ENCODE measurements around the gene SV2B.

SV2B gene

GRCh38 chr15:91263632-91264531, 163.8 kb downstream of the SV2B start:
- FAIRE-seq = no peak
- no peak for DNase-seq (ENCODE audit: insufficient read length, low spot score)
- no peak for TF ChIP-seq SPI1 (IDR thresholded peaks at IDR 0.05; ENCODE audit: low read depth, low read length)
- no peak for TF ChIP-seq POLR2AphosphoS5 (IDR thresholded peaks at IDR 0.05; ENCODE audit: low read depth, low read length)
- no peak for TF ChIP-seq PAX5 (IDR thresholded peaks at IDR 0.05; ENCODE audit: insufficient read depth, low read length, severe bottlenecking)
- TF ChIP-seq POU2F2 (IDR thresholded peaks at IDR 0.05; ENCODE audit: low read depth, low read length) = no peak
- TF ChIP-seq TAF1 (IDR thresholded peaks at IDR 0.05; ENCODE audit: low read depth, low read length) = no peak
- TF ChIP-seq POLR2A (IDR thresholded peaks at IDR 0.05; ENCODE audit: low read depth, low read length) = no peak

- DNase-seq (ENCODE audit: insufficient read length, low spot score) = no peak
- TF ChIP-seq POLR2A (IDR thresholded peaks at IDR 0.05; ENCODE audit: low read depth, low read length) (no peak), TAF1 (IDR thresholded peaks at IDR 0.05; ENCODE audit: low read depth, low read length) (no peak), POLR2AphosphoS5 (IDR thresholded peaks at IDR 0.05; ENCODE audit: low read depth, low read length) (no peak), PAX5 (IDR thresholded peaks at IDR 0.05; ENCODE audit: insufficient read depth, low read length, severe bottlenecking) (no peak), SPI1 (IDR thresholded peaks at IDR 0.05; ENCODE audit: low read depth, low read length) (no peak), POU2F2 (IDR thresholded peaks at IDR 0.05; ENCODE audit: low read depth, low read length) (no peak)
- FAIRE-seq = no peak
Measured at GRCh38 chr15:91264651-91265351, 164.7 kb downstream of the SV2B start.

GRCh38 chr15:91265416-91265940, 165.4 kb downstream of the SV2B start:
- no peak for TF ChIP-seq POLR2AphosphoS5 (IDR thresholded peaks at IDR 0.05; ENCODE audit: low read depth, low read length)
- no peak for TF ChIP-seq POU2F2 (IDR thresholded peaks at IDR 0.05; ENCODE audit: low read depth, low read length)
- TF ChIP-seq POLR2A (IDR thresholded peaks at IDR 0.05; ENCODE audit: low read depth, low read length) = no peak
- TF ChIP-seq PAX5 (IDR thresholded peaks at IDR 0.05; ENCODE audit: insufficient read depth, low read length, severe bottlenecking) = no peak
- TF ChIP-seq TAF1 (IDR thresholded peaks at IDR 0.05; ENCODE audit: low read depth, low read length) = no peak
- no peak for TF ChIP-seq SPI1 (IDR thresholded peaks at IDR 0.05; ENCODE audit: low read depth, low read length)
- no peak for FAIRE-seq
- DNase-seq (ENCODE audit: insufficient read length, low spot score) = no peak

- DNase-seq (ENCODE audit: insufficient read length, low spot score) = no peak
- no peak for TF ChIP-seq POU2F2 (IDR thresholded peaks at IDR 0.05; ENCODE audit: low read depth, low read length)
- no peak for TF ChIP-seq PAX5 (IDR thresholded peaks at IDR 0.05; ENCODE audit: insufficient read depth, low read length, severe bottlenecking)
- no peak for TF ChIP-seq POLR2A (IDR thresholded peaks at IDR 0.05; ENCODE audit: low read depth, low read length)
- no peak for TF ChIP-seq POLR2AphosphoS5 (IDR thresholded peaks at IDR 0.05; ENCODE audit: low read depth, low read length)
- TF ChIP-seq TAF1 (IDR thresholded peaks at IDR 0.05; ENCODE audit: low read depth, low read length) = no peak
- FAIRE-seq = no peak
Measured at GRCh38 chr15:91268510-91268909, 168.5 kb downstream of the SV2B start.

GRCh38 chr15:91270747-91271146, 170.7 kb downstream of the SV2B start:
- no peak for FAIRE-seq
- TF ChIP-seq TAF1 (IDR thresholded peaks at IDR 0.05; ENCODE audit: low read depth, low read length) (no peak), POU2F2 (IDR thresholded peaks at IDR 0.05; ENCODE audit: low read depth, low read length) (no peak), POLR2AphosphoS5 (IDR thresholded peaks at IDR 0.05; ENCODE audit: low read depth, low read length) (no peak), PAX5 (IDR thresholded peaks at IDR 0.05; ENCODE audit: insufficient read depth, low read length, severe bottlenecking) (no peak), SPI1 (IDR thresholded peaks at IDR 0.05; ENCODE audit: low read depth, low read length) (no peak), POLR2A (IDR thresholded peaks at IDR 0.05; ENCODE audit: low read depth, low read length) (no peak)
- DNase-seq (ENCODE audit: insufficient read length, low spot score) = no peak

- TF ChIP-seq POLR2A (IDR thresholded peaks at IDR 0.05; ENCODE audit: low read depth, low read length) = no peak
- no peak for TF ChIP-seq SPI1 (IDR thresholded peaks at IDR 0.05; ENCODE audit: low read depth, low read length)
- TF ChIP-seq TAF1 (IDR thresholded peaks at IDR 0.05; ENCODE audit: low read depth, low read length) = no peak
- no peak for TF ChIP-seq POLR2AphosphoS5 (IDR thresholded peaks at IDR 0.05; ENCODE audit: low read depth, low read length)
- TF ChIP-seq PAX5 (IDR thresholded peaks at IDR 0.05; ENCODE audit: insufficient read depth, low read length, severe bottlenecking) = no peak
- no peak for TF ChIP-seq POU2F2 (IDR thresholded peaks at IDR 0.05; ENCODE audit: low read depth, low read length)
- FAIRE-seq = peak; percentile 9
- DNase-seq (ENCODE audit: insufficient read length, low spot score) = peak; percentile 35
Measured at GRCh38 chr15:91271565-91272153, 171.6 kb downstream of the SV2B start.

GRCh38 chr15:91275844-91276243, 175.8 kb downstream of the SV2B start:
- TF ChIP-seq SPI1 (IDR thresholded peaks at IDR 0.05; ENCODE audit: low read depth, low read length) (no peak), PAX5 (IDR thresholded peaks at IDR 0.05; ENCODE audit: insufficient read depth, low read length, severe bottlenecking) (no peak), TAF1 (IDR thresholded peaks at IDR 0.05; ENCODE audit: low read depth, low read length) (no peak), POU2F2 (IDR thresholded peaks at IDR 0.05; ENCODE audit: low read depth, low read length) (no peak), POLR2A (IDR thresholded peaks at IDR 0.05; ENCODE audit: low read depth, low read length) (no peak), POLR2AphosphoS5 (IDR thresholded peaks at IDR 0.05; ENCODE audit: low read depth, low read length) (no peak)
- DNase-seq (ENCODE audit: insufficient read length, low spot score) (no peak), FAIRE-seq (no peak)

- DNase-seq (ENCODE audit: insufficient read length, low spot score) (no peak), FAIRE-seq (no peak)
- TF ChIP-seq TAF1 (IDR thresholded peaks at IDR 0.05; ENCODE audit: low read depth, low read length) (no peak), POLR2A (IDR thresholded peaks at IDR 0.05; ENCODE audit: low read depth, low read length) (no peak), PAX5 (IDR thresholded peaks at IDR 0.05; ENCODE audit: insufficient read depth, low read length, severe bottlenecking) (no peak)
Measured at GRCh38 chr15:91278951-91279350, 178.9 kb downstream of the SV2B start.

GRCh38 chr15:91279486-91279885, 179.4 kb downstream of the SV2B start:
- no peak for DNase-seq (ENCODE audit: insufficient read length, low spot score)
- TF ChIP-seq PAX5 (IDR thresholded peaks at IDR 0.05; ENCODE audit: insufficient read depth, low read length, severe bottlenecking) (no peak), POU2F2 (IDR thresholded peaks at IDR 0.05; ENCODE audit: low read depth, low read length) (no peak), POLR2A (IDR thresholded peaks at IDR 0.05; ENCODE audit: low read depth, low read length) (no peak), POLR2AphosphoS5 (IDR thresholded peaks at IDR 0.05; ENCODE audit: low read depth, low read length) (no peak), TAF1 (IDR thresholded peaks at IDR 0.05; ENCODE audit: low read depth, low read length) (no peak)
- no peak for FAIRE-seq
